HG03066 (cell line): ENCODE results near the gene NHSL1.

ENCODE experiments used
- ATAC-seq: cut with Tn5 transposase; IDR thresholded peaks from one replicate; pipeline ENCODE4 v1.9.1; 2021; ENCODE audit warnings: low read depth; ENCODE audit not compliant: unreplicated experiment

Gene NHSL1

DNA sequence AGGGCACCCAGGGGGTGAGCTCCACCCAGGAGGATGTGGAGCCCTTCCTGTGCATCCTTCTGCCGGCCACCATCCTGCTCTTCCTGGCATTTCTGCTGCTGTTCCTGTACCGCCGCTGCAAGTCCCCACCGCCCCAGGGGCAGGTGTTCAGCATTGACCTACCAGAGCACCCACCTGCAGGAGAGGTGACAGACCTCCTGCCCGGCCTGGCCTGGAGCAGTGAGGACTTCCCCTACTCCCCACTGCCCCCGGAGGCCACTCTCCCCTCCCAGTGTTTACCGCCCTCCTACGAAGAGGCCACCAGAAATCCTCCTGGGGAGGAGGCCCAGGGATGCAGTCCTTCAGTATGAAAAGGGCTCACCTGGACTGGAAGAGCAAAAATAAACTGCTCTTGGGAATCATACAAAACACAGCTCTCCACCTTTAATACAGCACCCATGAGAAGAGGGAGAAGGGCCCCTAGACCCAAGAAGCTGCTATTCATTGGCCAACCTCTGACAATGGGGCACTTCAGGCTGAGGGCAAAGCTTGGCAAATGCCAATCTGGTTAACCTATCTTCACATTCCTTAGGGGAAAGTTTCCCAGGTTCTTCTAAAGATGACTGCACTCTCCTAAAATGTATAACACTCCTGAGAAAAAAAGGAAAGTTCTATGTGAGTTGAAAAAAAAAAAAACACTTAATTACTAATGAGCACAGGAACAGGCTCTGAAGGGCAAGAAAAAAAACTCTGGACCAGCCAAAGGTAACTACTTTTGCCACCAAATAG is 116.6 kb downstream of the NHSL1 start:
- ATAC-seq = no peak

DNA sequence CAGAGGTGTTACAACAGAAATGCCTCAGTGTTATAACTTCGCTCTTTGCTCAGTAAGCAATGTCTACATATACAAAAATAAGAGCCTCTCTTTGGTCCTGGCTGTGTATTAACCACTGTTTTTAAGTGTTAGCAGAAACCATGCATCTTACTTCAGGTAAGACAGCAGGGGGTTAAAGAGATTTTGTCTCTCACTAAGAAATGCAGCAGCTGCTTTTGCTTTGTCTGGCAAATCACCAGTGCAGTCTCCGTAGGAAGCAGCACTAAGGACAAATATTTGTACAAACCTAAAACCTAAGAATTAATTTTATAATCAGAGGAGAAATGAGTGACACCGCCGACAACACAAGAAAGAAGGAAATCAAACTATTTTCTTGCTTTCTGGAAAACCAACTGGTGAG is 120.8 kb downstream of the NHSL1 start:
- ATAC-seq = no peak

- no peak for ATAC-seq
These were observed 121.5 kb downstream of the NHSL1 start, which contains the start of gene SMIM28 for GRCh38 chr6:138377844-138378243. SMIM28 (plus strand) TSS chr6:138377905; CDS start chr6:138378073, 168 bp downstream.

GRCh38 chr6:138377042-138377441 is 122.3 kb downstream of the NHSL1 start:
- no peak for ATAC-seq

DNA sequence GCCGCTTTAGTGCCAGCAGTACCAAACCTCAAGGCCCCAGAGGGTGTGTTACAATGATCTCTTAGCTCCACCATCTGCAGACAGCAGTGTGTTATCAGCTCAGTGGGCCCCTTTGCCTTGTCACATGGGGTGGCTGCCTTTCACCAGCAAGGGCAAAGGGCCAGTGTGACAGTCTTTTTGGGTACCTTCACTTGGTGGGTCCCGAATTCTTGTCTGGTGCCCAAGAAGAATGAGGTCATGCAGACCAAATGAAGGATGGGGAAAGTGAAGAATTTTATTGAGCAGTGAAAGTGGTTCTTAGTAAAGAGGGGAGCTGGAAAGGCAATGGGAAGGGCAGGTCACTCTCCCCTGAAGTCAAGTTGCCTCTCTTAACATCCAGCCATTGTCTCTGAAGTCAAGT is 124.5 kb downstream of the NHSL1 start:
- no peak for ATAC-seq

GRCh38 chr6:138374230-138374629 is 125.1 kb downstream of the NHSL1 start:
- no peak for ATAC-seq

DNA sequence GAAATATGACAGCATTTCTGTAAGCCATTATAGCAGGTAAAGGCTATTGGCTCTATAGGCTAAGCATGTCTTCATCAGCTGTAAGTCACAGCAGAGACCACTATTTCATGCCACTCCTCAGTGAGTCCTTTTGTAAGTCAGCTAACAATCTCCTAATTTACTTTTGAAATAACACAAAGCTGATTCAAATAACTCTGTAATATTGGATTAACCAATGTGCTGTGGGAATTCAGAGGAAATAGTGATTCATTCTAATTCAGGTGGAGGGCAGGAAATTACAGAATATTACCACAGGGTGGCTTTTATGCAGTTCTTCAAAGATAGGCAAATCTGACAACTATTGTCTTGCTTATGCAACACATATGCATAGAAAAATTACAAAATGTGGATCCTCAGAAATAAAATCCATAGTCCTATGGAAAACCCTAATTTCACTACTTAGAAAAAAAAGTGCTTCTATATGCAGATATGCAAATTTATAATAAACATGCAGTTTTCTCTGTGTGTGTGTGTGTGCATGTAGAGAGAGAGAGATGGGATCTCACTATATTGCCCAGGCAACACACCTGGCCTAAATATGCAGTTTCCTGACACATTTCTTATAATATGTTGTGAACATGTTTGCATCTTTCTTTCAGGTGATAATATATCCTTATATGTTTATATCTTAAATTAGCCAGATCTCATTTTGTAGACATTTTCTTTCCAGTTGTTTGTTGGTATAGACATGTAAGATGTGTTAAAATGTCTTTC is 126.4 kb downstream of the NHSL1 start:
- ATAC-seq = no peak
